Naive B cell (primary cell): Measurements from ENCODE around the gene PTPRG. TPM values are rescaled to one million over a fixed set of nuclear protein-coding genes. Genes with fewer than 3 reads are reported as not detected.

Source experiments
- ATAC-seq, 2 donors: fragments of 150-1000 bp; cut with Tn5 transposase; 2 replicates each; pipeline ENCODE4 v1.10.0; 2021; ENCODE audit warnings: low read depth in 2 of 2, mild to moderate bottlenecking in 2 of 2, moderate library complexity in 2 of 2
- DNase-seq: peaks from one replicate; pipeline ENCODE4 v3.0.0; 2022
- H3K27ac Mint-ChIP-seq, 6 donors: one replicate each; pipeline ENCODE4 v1.8.0; 2020 to 2022; ENCODE audit warnings: mild to moderate bottlenecking in 6 of 6, mixed read lengths in 6 of 6, moderate library complexity in 5 of 6, inconsistent platforms in 2 of 6
- H3K27me3 Mint-ChIP-seq, 3 donors: one replicate each; pipeline ENCODE4 v1.8.0; 2021 to 2022; ENCODE audit warnings: mixed read lengths in 3 of 3, mild to moderate bottlenecking in 1 of 3
- H3K36me3 Mint-ChIP-seq, 2 donors: one replicate each; pipeline ENCODE4 v1.8.0; 2020 to 2022; ENCODE audit warnings: mixed read lengths in 2 of 2, inconsistent platforms in 1 of 2, mild to moderate bottlenecking in 1 of 2
- H3K4me1 Mint-ChIP-seq, 3 donors: one replicate each; pipeline ENCODE4 v1.8.0; 2020 to 2022; ENCODE audit warnings: mixed read lengths in 3 of 3, inconsistent platforms in 1 of 3, mild to moderate bottlenecking in 1 of 3, moderate library complexity in 1 of 3
- H3K4me3 Mint-ChIP-seq, 8 donors: one replicate each; pipeline ENCODE4 v1.8.0; 2020 to 2022; ENCODE audit warnings: mild to moderate bottlenecking in 8 of 8, mixed read lengths in 8 of 8, moderate library complexity in 8 of 8, inconsistent platforms in 2 of 8
- H3K9me3 Mint-ChIP-seq, 7 donors: one replicate each; pipeline ENCODE4 v1.8.0; 2020 to 2022; ENCODE audit warnings: mixed read lengths in 7 of 7, mild to moderate bottlenecking in 5 of 7, inconsistent platforms in 2 of 7, moderate library complexity in 1 of 7
- polyA plus RNA-seq, 6 donors: library from polyadenylated mRNA; unstranded; fragments of 300-500 nt; fragmentation: Illumina TruSeq; gene quantifications; one replicate each; pipeline ENCODE4 v1.2.3, GENCODE V29; 2021; ENCODE audit warnings: low read depth in 6 of 6

Gene PTPRG
- polyA plus RNA-seq, 6 donors from 2014 or later, result 0.05 to 0.20 (median 0.10) TPM; not detected in 1

- Mint-ChIP-seq H3K4me3 (no peak overlapping the region), H3K4me1 (no peaks in the 10 kb centered on the region), H3K36me3 (no peaks in the 10 kb centered on the region), H3K9me3 (peaks cover 0 to 14% (median 4%) of the 10 kb centered on the region in 7 donors), H3K27me3 (no peaks in the 10 kb centered on the region), H3K27ac (no peak overlapping the region)
- no peak for DNase-seq
- ATAC-seq, result no peak
These were observed 78.6 kb downstream of the PTPRG start for GRCh38 chr3:61639991-61640390.

DNA sequence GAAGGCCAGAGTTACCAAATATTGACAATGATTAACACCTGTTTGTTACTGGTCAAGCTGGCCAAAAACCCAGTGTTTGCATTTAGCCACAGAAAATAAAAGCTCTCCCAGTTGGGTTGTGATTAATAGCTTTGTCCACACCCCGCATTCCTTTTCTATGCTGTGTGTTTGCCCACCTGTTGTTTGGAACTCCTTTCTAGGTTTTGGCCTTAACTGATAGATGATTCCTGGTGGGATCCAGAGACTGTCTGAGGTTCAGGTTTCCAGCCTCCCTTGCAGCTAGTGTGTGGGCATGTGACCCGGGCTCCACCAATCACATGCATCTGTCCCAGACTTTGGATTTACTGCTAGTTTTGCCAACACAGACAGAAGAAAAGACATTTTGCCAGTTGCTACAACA, 83.8 kb downstream of the PTPRG start:
- DNase-seq, result no peak
- H3K9me3 Mint-ChIP-seq, result peaks cover 1 to 15% (median 3%) of the 10 kb centered on the region in 7 donors
- no peaks in the 10 kb centered on the region for H3K4me1 Mint-ChIP-seq
- H3K4me3 Mint-ChIP-seq, result no peak overlapping the region
- peak overlapping the region in 1 of 6 donors; percentile 38 for H3K27ac Mint-ChIP-seq
- H3K27me3 Mint-ChIP-seq, result no peaks in the 10 kb centered on the region
- ATAC-seq, result no peak
- no peaks in the 10 kb centered on the region for H3K36me3 Mint-ChIP-seq

DNA sequence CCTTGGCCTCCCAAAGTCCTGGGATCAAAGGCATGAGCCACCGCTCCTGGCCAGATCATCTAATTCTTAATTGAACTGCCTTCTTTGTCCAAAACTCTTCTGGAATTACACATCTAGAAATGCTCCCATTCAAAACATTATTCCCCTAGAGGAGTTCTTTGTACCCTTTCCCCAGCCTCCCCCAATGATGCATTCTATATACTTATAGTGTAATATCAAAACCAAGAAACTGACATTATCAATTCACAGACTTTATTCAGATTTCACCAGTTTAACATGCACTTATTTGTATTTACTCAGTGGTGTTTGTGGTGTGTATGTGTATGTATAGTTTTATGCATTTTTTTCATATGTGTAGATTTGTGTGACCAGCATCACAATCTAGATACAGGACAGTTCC, 85.0 kb downstream of the PTPRG start:
- no peak for DNase-seq
- ATAC-seq, result no peak
- H3K27me3 Mint-ChIP-seq, result no peaks in the 10 kb centered on the region
- H3K36me3 Mint-ChIP-seq, result no peaks in the 10 kb centered on the region
- no peak overlapping the region for H3K4me3 Mint-ChIP-seq
- H3K9me3 Mint-ChIP-seq, result peaks cover 1 to 15% (median 3%) of the 10 kb centered on the region in 7 donors
- no peaks in the 10 kb centered on the region for H3K4me1 Mint-ChIP-seq
- peak overlapping the region in 1 of 6 donors; percentile 60 for H3K27ac Mint-ChIP-seq

- Mint-ChIP-seq H3K9me3 (peaks cover 1 to 15% (median 3%) of the 10 kb centered on the region in 7 donors), H3K36me3 (no peaks in the 10 kb centered on the region), H3K4me3 (no peak overlapping the region), H3K4me1 (no peaks in the 10 kb centered on the region), H3K27me3 (no peaks in the 10 kb centered on the region), H3K27ac (no peak overlapping the region)
- DNase-seq (no peak), ATAC-seq (no peak)
These were observed 85.6 kb downstream of the PTPRG start for GRCh38 chr3:61646851-61647525.

DNA sequence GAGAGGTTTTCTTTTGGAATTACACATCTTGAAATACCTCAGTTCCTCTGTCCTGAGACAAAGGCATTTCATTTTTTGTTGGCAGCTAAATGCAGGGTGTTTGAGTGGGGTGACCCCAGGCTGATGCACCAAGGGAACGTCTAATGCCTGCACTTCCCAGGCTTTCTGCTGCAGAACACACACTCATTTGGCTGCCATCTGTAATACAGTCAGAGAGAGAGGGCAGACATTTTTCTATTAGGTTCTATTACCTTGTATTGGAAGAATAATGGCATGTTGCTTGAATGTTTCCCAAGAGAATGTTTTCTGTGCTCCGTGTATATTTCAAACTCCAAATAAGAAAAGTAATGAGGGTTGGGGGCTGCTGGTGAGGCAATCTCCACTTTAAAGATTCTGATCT, 87.1 kb downstream of the PTPRG start:
- Mint-ChIP-seq H3K4me3 (no peak overlapping the region), H3K27me3 (no peaks in the 10 kb centered on the region), H3K27ac (no peak overlapping the region)

GRCh38 chr3:61649381-61650170, 88.2 kb downstream of the PTPRG start:
- no peak overlapping the region for H3K27ac Mint-ChIP-seq
- no peak for DNase-seq
- H3K36me3 Mint-ChIP-seq, result no peaks in the 10 kb centered on the region
- ATAC-seq, result no peak
- H3K4me1 Mint-ChIP-seq, result no peaks in the 10 kb centered on the region
- peaks cover 0 to 15% (median 0%) of the 10 kb centered on the region in 7 donors for H3K9me3 Mint-ChIP-seq
- H3K27me3 Mint-ChIP-seq, result no peaks in the 10 kb centered on the region
- no peak overlapping the region for H3K4me3 Mint-ChIP-seq

More for the DNA sequence above, 87.1 kb downstream of the PTPRG start:
- no peaks in the 10 kb centered on the region for H3K36me3 Mint-ChIP-seq
- peaks cover 0 to 15% (median 0%) of the 10 kb centered on the region in 7 donors for H3K9me3 Mint-ChIP-seq
- no peaks in the 10 kb centered on the region for H3K4me1 Mint-ChIP-seq
- DNase-seq, result no peak
- ATAC-seq, result no peak

DNA sequence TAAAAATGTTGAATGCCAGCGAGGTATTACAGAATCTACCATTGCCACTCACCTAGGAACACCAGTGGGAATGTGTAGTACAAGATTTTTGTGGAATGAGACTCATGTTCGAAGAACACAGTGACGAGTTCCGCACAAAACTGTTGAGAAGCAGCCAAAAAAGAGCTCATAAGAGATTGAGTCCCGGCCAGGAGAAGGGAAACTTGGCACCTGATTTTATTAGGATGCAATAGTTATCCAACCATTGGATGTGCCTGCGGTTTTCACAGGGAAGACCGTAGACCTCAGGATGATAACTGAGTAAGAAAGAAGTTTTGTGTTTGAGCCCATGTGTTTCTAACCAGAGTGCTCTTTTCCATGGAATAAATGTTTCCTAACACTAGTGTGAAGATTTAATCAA, 88.9 kb downstream of the PTPRG start:
- Mint-ChIP-seq H3K36me3 (no peaks in the 10 kb centered on the region), H3K27me3 (no peaks in the 10 kb centered on the region), H3K27ac (no peak overlapping the region), H3K4me1 (no peaks in the 10 kb centered on the region), H3K4me3 (no peak overlapping the region), H3K9me3 (peaks cover 0 to 13% (median 2%) of the 10 kb centered on the region in 7 donors)
- ATAC-seq (no peak), DNase-seq (no peak)

GRCh38 chr3:61650719-61651410, 89.5 kb downstream of the PTPRG start:
- H3K27ac Mint-ChIP-seq, result no peak overlapping the region
- H3K36me3 Mint-ChIP-seq, result no peaks in the 10 kb centered on the region
- H3K4me1 Mint-ChIP-seq, result no peaks in the 10 kb centered on the region
- no peak overlapping the region for H3K4me3 Mint-ChIP-seq
- no peak for ATAC-seq
- no peaks in the 10 kb centered on the region for H3K27me3 Mint-ChIP-seq
- H3K9me3 Mint-ChIP-seq, result peaks cover 0 to 7% (median 2%) of the 10 kb centered on the region in 7 donors
- DNase-seq, result no peak

GRCh38 chr3:61657689-61658088, 96.3 kb downstream of the PTPRG start:
- no peak overlapping the region for H3K4me3 Mint-ChIP-seq
- H3K27me3 Mint-ChIP-seq, result no peaks in the 10 kb centered on the region
- H3K9me3 Mint-ChIP-seq, result peaks cover 0 to 4% (median 0%) of the 10 kb centered on the region in 7 donors
- no peak for DNase-seq
- H3K36me3 Mint-ChIP-seq, result no peaks in the 10 kb centered on the region
- ATAC-seq, result no peak
- no peak overlapping the region for H3K27ac Mint-ChIP-seq
- H3K4me1 Mint-ChIP-seq, result no peaks in the 10 kb centered on the region

DNA sequence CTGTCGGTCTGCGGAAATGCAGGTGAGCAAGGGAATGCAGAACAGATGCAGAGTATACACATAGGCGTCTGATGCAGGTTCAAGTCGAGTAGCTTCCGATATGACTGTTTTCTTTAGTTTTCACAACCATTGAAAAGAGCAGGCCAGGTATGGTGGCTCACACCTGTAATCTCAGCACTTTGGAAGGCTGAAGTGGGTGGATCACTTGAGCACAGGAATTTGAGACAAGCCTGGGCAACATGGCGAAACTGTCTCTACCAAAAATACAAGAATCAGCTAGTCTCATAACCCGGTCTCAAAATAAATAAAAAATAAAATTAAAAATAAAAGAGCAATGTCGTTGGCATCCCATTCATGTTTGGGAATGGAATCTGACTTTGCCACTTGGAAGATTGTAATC, 101.5 kb downstream of the PTPRG start:
- DNase-seq (no peak), ATAC-seq (no peak)
- peaks cover 0 to 2% (median 0%) of the 10 kb centered on the region in 7 donors for H3K9me3 Mint-ChIP-seq
- no peak overlapping the region for H3K4me3 Mint-ChIP-seq
- H3K27ac Mint-ChIP-seq, result no peak overlapping the region
- no peaks in the 10 kb centered on the region for H3K4me1 Mint-ChIP-seq
- H3K27me3 Mint-ChIP-seq, result no peaks in the 10 kb centered on the region
- H3K36me3 Mint-ChIP-seq, result no peaks in the 10 kb centered on the region

DNA sequence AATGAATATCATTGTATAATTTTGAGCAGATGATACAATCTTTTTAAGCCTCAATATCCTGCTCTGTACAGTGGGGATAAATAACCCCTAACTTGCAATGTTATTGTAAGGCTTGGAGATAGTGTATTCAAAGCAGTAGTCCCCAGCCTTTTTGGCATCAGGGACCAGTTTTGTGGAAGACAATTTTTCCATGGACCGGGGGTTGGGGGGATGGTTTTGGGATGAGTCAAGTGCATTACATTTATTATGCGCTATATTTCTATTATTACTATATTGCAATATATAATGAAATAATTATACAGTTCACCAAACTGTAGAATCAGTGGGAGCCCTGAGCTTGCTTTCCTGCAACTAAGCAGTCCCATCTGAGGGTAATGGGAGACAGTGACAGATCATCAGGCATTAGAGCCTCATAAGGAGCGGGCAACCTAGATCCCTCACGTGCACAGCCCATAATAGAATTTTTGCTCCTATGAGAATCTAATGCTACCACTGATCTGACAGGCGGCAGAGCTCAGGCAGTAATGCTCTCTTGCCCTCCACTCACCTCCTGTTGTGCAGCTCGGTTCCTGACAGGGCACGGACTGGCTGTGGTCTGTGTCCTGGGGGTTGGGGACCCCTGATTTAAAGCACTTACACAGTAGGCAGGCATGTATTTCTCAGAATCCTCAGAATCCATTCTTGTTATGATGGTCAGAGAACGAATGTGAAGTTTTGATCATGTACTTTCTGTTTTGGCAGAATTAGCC, 102.2 kb downstream of the PTPRG start:
- Mint-ChIP-seq H3K9me3 (peaks cover 0 to 1% (median 0%) of the 10 kb centered on the region in 7 donors), H3K4me1 (no peaks in the 10 kb centered on the region), H3K36me3 (no peaks in the 10 kb centered on the region), H3K27me3 (no peaks in the 10 kb centered on the region), H3K27ac (no peak overlapping the region), H3K4me3 (no peak overlapping the region)
- DNase-seq (no peak), ATAC-seq (no peak)

GRCh38 chr3:61664105-61664482, 102.7 kb downstream of the PTPRG start:
- ATAC-seq (no peak), DNase-seq (no peak)
- no peak overlapping the region for H3K4me3 Mint-ChIP-seq
- H3K27me3 Mint-ChIP-seq, result no peaks in the 10 kb centered on the region
- H3K36me3 Mint-ChIP-seq, result no peaks in the 10 kb centered on the region
- H3K4me1 Mint-ChIP-seq, result no peaks in the 10 kb centered on the region
- H3K9me3 Mint-ChIP-seq, result peaks cover 0 to 1% (median 0%) of the 10 kb centered on the region in 7 donors
- no peak overlapping the region for H3K27ac Mint-ChIP-seq

DNA sequence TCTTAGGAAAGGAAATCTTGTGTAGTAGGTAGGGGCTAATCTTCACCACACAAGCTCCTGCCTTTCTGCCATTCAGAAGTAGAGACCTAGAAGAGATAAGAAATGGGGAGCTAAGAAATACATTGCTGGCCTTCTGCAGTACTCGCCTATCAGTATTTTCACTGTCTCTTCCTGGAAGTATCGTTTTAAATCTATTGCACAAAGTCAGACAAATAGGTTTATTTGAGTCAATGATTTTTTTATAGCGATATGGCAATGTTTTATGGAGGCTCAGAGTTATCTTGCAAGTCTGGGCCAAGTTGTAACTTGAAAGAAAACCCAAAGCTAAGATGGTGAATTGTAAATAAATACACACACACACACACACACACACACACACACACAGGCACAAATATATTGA, 103.8 kb downstream of the PTPRG start:
- no peaks in the 10 kb centered on the region for H3K36me3 Mint-ChIP-seq
- peaks cover 0 to 4% (median 0%) of the 10 kb centered on the region in 7 donors for H3K9me3 Mint-ChIP-seq
- no peak overlapping the region for H3K4me3 Mint-ChIP-seq
- H3K27ac Mint-ChIP-seq, result no peak overlapping the region
- no peak for DNase-seq
- ATAC-seq, result no peak
- no peaks in the 10 kb centered on the region for H3K27me3 Mint-ChIP-seq
- H3K4me1 Mint-ChIP-seq, result no peaks in the 10 kb centered on the region
